Body of pancreas (tissue), 4 donors: ENCODE measurements around the gene NME8.

ENCODE experiments used
- POLR2A ChIP-seq, 3 donors: fragments of 450-650 bp; IDR thresholded peaks; one replicate each; pipeline ENCODE4 v1.6.1; 2016; ENCODE audit warnings: antibody characterized with exemption in 3 of 3, mild to moderate bottlenecking in 2 of 3
- TF ChIP-seq, protein P1 (sequence below), 7 experiments: fragments of 450-650 bp in 4 of 7; fragments of 200-600 bp in 3 of 7; sonication (generic) in 3 of 7; IDR thresholded peaks; one replicate each; pipeline ENCODE4 v1.5.1; 2016 to 2019; ENCODE audit warnings: antibody characterized with exemption in 7 of 7

DNA sequence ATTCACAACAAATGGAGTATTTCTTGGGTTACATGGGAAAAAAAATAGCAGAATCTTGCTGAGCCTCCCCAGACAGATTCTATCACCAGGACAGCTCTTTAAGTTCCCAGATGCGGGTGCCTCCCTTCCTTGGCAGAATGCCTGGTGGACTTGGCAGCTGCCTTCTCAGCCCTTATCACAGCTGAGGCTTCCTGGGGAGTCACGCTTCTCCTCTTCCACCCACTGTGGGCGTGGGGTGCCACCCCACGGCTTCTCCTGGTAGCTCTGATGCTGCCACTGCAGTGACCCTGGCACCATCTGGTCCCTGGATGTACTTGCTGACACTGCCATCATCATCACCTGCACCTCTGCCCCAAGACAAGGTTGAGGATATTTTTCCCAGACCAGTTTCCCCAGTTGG lies 16.2 kb upstream of the NME8 start:
- TF ChIP-seq, protein P1, sequence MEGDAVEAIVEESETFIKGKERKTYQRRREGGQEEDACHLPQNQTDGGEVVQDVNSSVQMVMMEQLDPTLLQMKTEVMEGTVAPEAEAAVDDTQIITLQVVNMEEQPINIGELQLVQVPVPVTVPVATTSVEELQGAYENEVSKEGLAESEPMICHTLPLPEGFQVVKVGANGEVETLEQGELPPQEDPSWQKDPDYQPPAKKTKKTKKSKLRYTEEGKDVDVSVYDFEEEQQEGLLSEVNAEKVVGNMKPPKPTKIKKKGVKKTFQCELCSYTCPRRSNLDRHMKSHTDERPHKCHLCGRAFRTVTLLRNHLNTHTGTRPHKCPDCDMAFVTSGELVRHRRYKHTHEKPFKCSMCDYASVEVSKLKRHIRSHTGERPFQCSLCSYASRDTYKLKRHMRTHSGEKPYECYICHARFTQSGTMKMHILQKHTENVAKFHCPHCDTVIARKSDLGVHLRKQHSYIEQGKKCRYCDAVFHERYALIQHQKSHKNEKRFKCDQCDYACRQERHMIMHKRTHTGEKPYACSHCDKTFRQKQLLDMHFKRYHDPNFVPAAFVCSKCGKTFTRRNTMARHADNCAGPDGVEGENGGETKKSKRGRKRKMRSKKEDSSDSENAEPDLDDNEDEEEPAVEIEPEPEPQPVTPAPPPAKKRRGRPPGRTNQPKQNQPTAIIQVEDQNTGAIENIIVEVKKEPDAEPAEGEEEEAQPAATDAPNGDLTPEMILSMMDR (IDR thresholded peaks at IDR 0.05) = peak in 2 of 7 experiments; percentile 15 to 24
- TF ChIP-seq POLR2A (IDR thresholded peaks at IDR 0.05) = no peak
